HCT116 (cell line): ENCODE results near the gene PDE6D. TPM values are rescaled to one million over a fixed set of nuclear protein-coding genes. Genes with fewer than 3 reads are reported as not detected.

Experiments
- ATAC-seq: fragments of 200-7000 bp; cut with Tn5 transposase; 2 replicates; pipeline ENCODE4 v1.9.1; 2020; ENCODE audit warnings: mild to moderate bottlenecking, moderate library complexity
- BruUV-seq: library from RNA; stranded (reverse); fragments of 400-500 nt; replicated peaks from 2 replicates; lab custom pipeline; 2021; lab: Mats Ljungman, UMichigan
- CTCF ChIA-PET: fragments of 300-600 bp; sonication (Branson Sonifier 250); formaldehyde crosslinking; loops from one replicate; lab custom pipeline; 2021; ENCODE audit warnings: antibody characterized with exemption; lab: Charles Lee
- POLR2A ChIA-PET: fragments of 300-600, 350-600 bp; sonication (Branson Sonifier 250); formaldehyde crosslinking; loops from one replicate; lab custom pipeline; 2021; ENCODE audit warnings: antibody characterized with exemption; lab: Charles Lee
- RAD21 ChIA-PET, 2 experiments: fragments of 300-600 bp; sonication (Branson Sonifier 250); formaldehyde crosslinking; loops; one replicate each; lab custom pipeline; 2023; ENCODE audit warnings: low total read pairs in 2 of 2; ENCODE audit not compliant: uncharacterized antibody in 2 of 2, unreplicated experiment in 2 of 2, low non-redundant PET in 1 of 2; lab: Charles Lee
- DNase-seq: peaks from one replicate; pipeline ENCODE4 v3.0.0-alpha.2; 2010; ENCODE audit warnings: low read depth, low spot score
- H2AFZ ChIP-seq: fragments of 200-600 bp; shearing (Covaris generic), sonication (generic); 2 replicates; pipeline ENCODE4 v1.6.1; 2017; ENCODE audit warnings: low read depth, mixed run types, mixed read lengths, antibody characterized with exemption, low read length; ENCODE audit not compliant: poor library complexity, severe bottlenecking
- H3K27ac ChIP-seq: 2 replicates; pipeline ENCODE4 v1.5.1; 2012; ENCODE audit warnings: low read depth, low read length
- H3K27me3 ChIP-seq: fragments of 200-600 bp; sonication (generic); 2 replicates; pipeline ENCODE4 v1.6.1; 2016; ENCODE audit warnings: mixed run types, low read length, mixed read lengths; ENCODE audit not compliant: insufficient read depth
- H3K36me3 ChIP-seq, 2 experiments: fragments of 200-500 bp in 1 of 2; fragments of 200-600 bp in 1 of 2; sonication (Bioruptor generic) in 1 of 2; sonication (generic) in 1 of 2; 2 replicates each; pipeline versions ENCODE4 v1.5.1 to v1.6.1; 2014 to 2016; ENCODE audit warnings: low read length in 2 of 2, inconsistent platforms in 1 of 2, mixed read lengths in 1 of 2, mixed run types in 1 of 2; ENCODE audit not compliant: insufficient read depth in 2 of 2, control insufficient read depth in 1 of 2
- H3K4me1 ChIP-seq, 2 experiments: fragments of 200-600 bp in 1 of 2; sonication (generic) in 1 of 2; 2 replicates each; pipeline versions ENCODE4 v1.5.1 to v1.6.1; 2012 to 2017; ENCODE audit warnings: low read length in 2 of 2, inconsistent platforms in 1 of 2, mild to moderate bottlenecking in 1 of 2, mixed read lengths in 1 of 2, mixed run types in 1 of 2, moderate library complexity in 1 of 2; ENCODE audit not compliant: insufficient read depth in 2 of 2, control insufficient read depth in 1 of 2
- H3K4me2 ChIP-seq: fragments of 200-600 bp; sonication (generic); 2 replicates; pipeline ENCODE4 v1.6.1; 2017; ENCODE audit warnings: mixed run types, low read length, mixed read lengths
- H3K4me3 ChIP-seq, 2 experiments: fragments of 200-600 bp in 1 of 2; sonication (generic) in 1 of 2; replicated peaks in 1 of 2; 2 replicates each; pipeline ENCODE4 v1.5.1; 2011 to 2016; ENCODE audit warnings: low read length in 2 of 2, control low read depth in 1 of 2, low read depth in 1 of 2, mild to moderate bottlenecking in 1 of 2, mixed read lengths in 1 of 2, mixed run types in 1 of 2
- H3K79me2 ChIP-seq: fragments of 200-600 bp; sonication (generic); 2 replicates; pipeline ENCODE4 v1.6.1; 2017; ENCODE audit warnings: mild to moderate bottlenecking, mixed run types, low read length, moderate library complexity, mixed read lengths; ENCODE audit not compliant: insufficient read depth
- H3K9ac ChIP-seq: fragments of 200-600 bp; sonication (generic); 2 replicates; pipeline ENCODE4 v1.6.1; 2016; ENCODE audit warnings: low read length, mixed read lengths
- H3K9me2 ChIP-seq: fragments of 200-600 bp; sonication (generic), shearing (Covaris generic); 2 replicates; pipeline ENCODE4 v1.6.1; 2017; ENCODE audit warnings: mixed run types, mild to moderate bottlenecking, moderate library complexity; ENCODE audit not compliant: insufficient read depth
- H3K9me3 ChIP-seq, 2 experiments: fragments of 200-500 bp in 1 of 2; fragments of 200-600 bp in 1 of 2; sonication (Bioruptor generic) in 1 of 2; sonication (generic) in 1 of 2; 2 replicates each; pipeline ENCODE4 v1.6.1; 2014 to 2017; ENCODE audit warnings: low read length in 2 of 2, mixed read lengths in 2 of 2, inconsistent platforms in 1 of 2, low read depth in 1 of 2, mild to moderate bottlenecking in 1 of 2, mixed run types in 1 of 2, moderate library complexity in 1 of 2; ENCODE audit not compliant: control insufficient read depth in 1 of 2, insufficient read depth in 1 of 2
- H4K20me1 ChIP-seq: fragments of 200-600 bp; sonication (generic), shearing (Covaris generic); 2 replicates; pipeline ENCODE4 v1.6.1; 2017; ENCODE audit warnings: mixed run types, mild to moderate bottlenecking, moderate library complexity; ENCODE audit not compliant: insufficient read depth
- ATF3 ChIP-seq: IDR thresholded peaks from 2 replicates; pipeline ENCODE4 v1.6.1; 2012
- CEBPB ChIP-seq: IDR thresholded peaks from 2 replicates; pipeline ENCODE4 v1.6.1; 2012; ENCODE audit warnings: low read depth
- CTCF ChIP-seq, 3 experiments: fragments of 200-600 bp in 1 of 3; sonication (generic) in 1 of 3; IDR thresholded peaks in 2 of 3; conservative IDR thresholded peaks in 1 of 3; 2 replicates each; pipeline ENCODE4 v1.5.1; 2012 to 2017; ENCODE audit warnings: low read depth in 2 of 3, low read length in 2 of 3, antibody characterized with exemption in 1 of 3, borderline replicate concordance in 1 of 3, control low read depth in 1 of 3, mild to moderate bottlenecking in 1 of 3, mixed read lengths in 1 of 3, mixed run types in 1 of 3, moderate library complexity in 1 of 3; ENCODE audit not compliant: insufficient read depth in 1 of 3
- ELF1 ChIP-seq: IDR thresholded peaks from 2 replicates; pipeline ENCODE4 v1.6.1; 2012; ENCODE audit warnings: low read depth, borderline replicate concordance
- FOSL1 ChIP-seq: IDR thresholded peaks from 2 replicates; pipeline ENCODE4 v1.6.1; 2012; ENCODE audit warnings: low read depth
- JUND ChIP-seq: IDR thresholded peaks from 2 replicates; pipeline ENCODE4 v1.6.1; 2012
- MAX ChIP-seq: IDR thresholded peaks from 2 replicates; pipeline ENCODE4 v1.6.1; 2012
- POLR2A ChIP-seq: IDR thresholded peaks from 2 replicates; pipeline ENCODE4 v1.7.0; 2011; ENCODE audit warnings: borderline replicate concordance; ENCODE audit not compliant: insufficient read depth, insufficient read length; ENCODE audit errors: extremely low read depth
- RAD21 ChIP-seq: IDR thresholded peaks from 2 replicates; pipeline ENCODE4 v1.6.1; 2012; ENCODE audit warnings: low read depth, mild to moderate bottlenecking
- REST ChIP-seq: IDR thresholded peaks from 2 replicates; pipeline ENCODE4 v1.6.1; 2012; ENCODE audit warnings: low read depth
- SRF ChIP-seq: IDR thresholded peaks from 2 replicates; pipeline ENCODE4 v1.6.1; 2012; ENCODE audit warnings: low read depth
- ZBTB33 ChIP-seq: IDR thresholded peaks from 2 replicates; pipeline ENCODE4 v1.6.1; 2011; ENCODE audit warnings: mild to moderate bottlenecking, low read length, moderate library complexity; ENCODE audit not compliant: insufficient replicate concordance; ENCODE audit errors: extremely low read depth
- ZFX ChIP-seq: fragments of 450-650 bp; IDR thresholded peaks from 2 replicates; pipeline ENCODE4 v1.6.1; 2017
- intact Hi-C: fragments of 100-400 bp; cut with micrococcal nuclease; formaldehyde crosslinking; loops from 2 replicates; pipeline ENCODE4 v1.10.0; 2022
- total RNA-seq: library from RNA; stranded (reverse); gene quantifications from one replicate; pipeline ENCODE4 v1.2.1, GENCODE V29; 2021; ENCODE audit not compliant: unreplicated experiment

PDE6D gene
- total RNA-seq, 1 experiment from 2014 or later = 26.6 TPM

GRCh38 chr2:231791107-231791506 is 10.0 kb upstream of the PDE6D start:
- no TSS peak for BruUV-seq
- peaks cover 86% of the 10 kb centered on the region for H3K79me2 ChIP-seq
- H3K27ac ChIP-seq = no peak overlapping the region
- no peak overlapping the region for H2AFZ ChIP-seq
- intact Hi-C loops = no loop called here
- H3K4me3 ChIP-seq = no peak overlapping the region
- ChIA-PET RAD21 (interaction anchor here in 1 of 2 experiments (0.7 kb wide), 1 partner anchor 62 kb away, joined by 3 read pairs; no protein-coding TSS in a partner anchor), CTCF (no interaction called here), POLR2A (no interaction called here)
- ATAC-seq (no peak), DNase-seq (no peak)
- no peak overlapping the region for H3K9ac ChIP-seq
- peaks cover 20 to 30% of the 10 kb centered on the region in 2 experiments; a peak in 3 of 4 replicates for H3K36me3 ChIP-seq
- TF ChIP-seq JUND (no peak), CEBPB (no peak), POLR2A (no peak), FOSL1 (no peak), REST (no peak), ELF1 (no peak), ZBTB33 (no peak), ATF3 (no peak), ZFX (no peak), MAX (no peak), SRF (no peak), CTCF (IDR thresholded peaks at IDR 0.05 in 2 of 3, conservative IDR thresholded peaks at IDR 0.05 in 1 of 3; ENCODE audit: borderline replicate concordance in 1 of 3, insufficient read depth in 1 of 3, low read depth in 2 of 3, low read length in 2 of 3) (no peak), RAD21 (no peak)
- H3K27me3 ChIP-seq = no peaks in the 10 kb centered on the region
- peaks cover 12 to 16% of the 10 kb centered on the region in 2 experiments; a peak in 3 of 4 replicates for H3K4me1 ChIP-seq
- no peaks in the 10 kb centered on the region for H4K20me1 ChIP-seq
- no peaks in the 10 kb centered on the region for H3K9me3 ChIP-seq
- no peak overlapping the region for H3K4me2 ChIP-seq
- H3K9me2 ChIP-seq = no peaks in the 10 kb centered on the region
